DMS153 (cell line): ENCODE data around the gene ZBTB39.
"Not testable (repeated sequence)": the region's sequence is repeated elsewhere in the genome, so short reads cannot be mapped to it uniquely, and the experiment has no call there.

Experiments
- DNase-seq: peaks from one replicate; lab custom pipeline; 2025; lab: John Stamatoyannopoulos, UW

Gene ZBTB39

DNA sequence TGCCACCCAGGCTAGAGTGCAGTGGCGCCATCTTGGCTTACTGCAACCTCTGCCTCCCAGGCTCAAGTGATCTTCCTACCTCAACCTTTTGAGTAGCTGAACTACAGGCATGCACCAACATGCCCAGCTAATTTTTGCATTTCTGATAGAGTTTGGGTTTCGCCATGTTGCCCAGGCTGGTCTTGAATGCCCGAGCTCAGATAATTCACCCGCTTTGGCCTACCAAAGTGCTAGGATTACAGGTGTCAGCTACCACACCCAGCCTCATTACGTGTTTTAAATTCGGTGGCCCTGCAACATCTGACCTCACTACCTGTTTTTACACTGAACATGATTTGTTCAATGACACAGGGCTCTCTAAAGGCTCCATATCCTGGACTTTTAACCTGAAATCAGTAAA, 26.1 kb downstream of the ZBTB39 start:
- no peak for DNase-seq

DNA sequence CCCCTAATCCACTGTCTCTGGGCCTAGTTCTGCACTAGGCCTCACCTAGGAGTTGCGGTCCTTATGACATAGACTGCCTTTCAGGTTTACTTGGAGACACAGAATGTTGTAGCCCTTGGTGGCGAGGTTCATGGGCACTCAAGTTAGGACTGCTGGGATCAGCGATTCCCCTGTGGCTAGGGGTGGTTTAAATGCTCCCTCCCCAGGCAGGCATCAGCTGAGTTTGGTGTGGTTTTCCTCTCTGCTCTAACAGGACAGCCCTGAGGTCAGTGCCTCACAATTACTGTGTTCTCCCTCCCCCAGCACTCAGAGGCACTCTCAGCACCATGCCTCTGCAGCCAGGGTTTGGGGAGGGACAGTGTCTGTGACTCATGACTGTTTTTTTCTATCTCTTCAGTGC, 26.7 kb downstream of the ZBTB39 start:
- no peak for DNase-seq

DNA sequence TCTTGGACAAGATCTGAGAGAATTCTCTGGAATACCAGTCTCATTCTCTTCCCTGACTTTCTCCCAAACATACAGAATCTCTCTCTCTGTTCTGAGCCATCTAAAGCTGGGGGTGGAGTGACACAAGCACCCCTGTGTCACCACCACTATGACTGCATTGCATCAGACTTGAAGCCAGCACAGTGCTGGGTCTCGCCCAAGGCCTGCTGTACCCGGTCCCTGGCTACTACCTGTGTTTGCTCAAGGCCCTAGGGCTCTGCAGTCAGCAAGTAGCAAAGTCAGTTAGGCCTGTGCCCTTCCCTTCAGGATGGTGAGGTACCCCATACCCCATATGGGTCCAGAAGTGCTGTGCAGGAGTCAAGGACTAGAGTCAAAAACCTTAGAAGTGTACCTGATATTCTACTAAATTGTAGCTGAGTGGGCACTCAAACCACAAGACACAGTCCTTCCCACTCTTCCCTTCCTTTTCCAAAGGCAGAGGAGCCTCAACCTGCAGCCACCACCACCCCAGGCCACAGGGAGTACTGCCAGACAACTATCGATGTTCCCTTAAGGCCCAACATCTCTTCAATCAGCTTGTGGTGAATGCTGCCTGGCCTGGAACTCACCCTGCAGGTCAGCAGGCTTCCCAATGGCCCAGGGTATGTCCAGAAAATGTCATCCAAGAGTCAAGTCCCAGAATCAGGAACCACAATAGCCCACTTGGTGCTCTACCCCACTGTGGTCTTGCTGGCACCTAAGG, 27.8 kb downstream of the ZBTB39 start:
- DNase-seq = no peak

DNA sequence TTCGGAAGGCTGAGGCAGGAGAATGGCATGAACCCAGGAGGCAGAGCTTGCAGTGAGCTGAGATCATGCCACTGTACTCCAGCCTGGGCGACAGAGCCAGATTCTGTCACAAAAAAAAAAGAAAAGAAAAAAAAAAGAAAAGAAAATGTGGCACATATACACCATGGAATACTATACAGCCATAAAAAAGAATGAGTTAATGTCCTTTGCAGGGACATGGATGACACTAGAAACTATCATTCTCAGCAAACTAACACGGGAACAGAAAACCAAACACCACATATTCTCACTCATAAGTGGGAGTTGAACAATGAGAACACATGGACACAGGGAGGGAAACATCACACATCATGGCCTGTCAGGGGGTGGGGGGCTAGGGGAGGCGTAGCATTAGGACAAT, 29.0 kb downstream of the ZBTB39 start:
- not testable (repeated sequence) for DNase-seq

DNA sequence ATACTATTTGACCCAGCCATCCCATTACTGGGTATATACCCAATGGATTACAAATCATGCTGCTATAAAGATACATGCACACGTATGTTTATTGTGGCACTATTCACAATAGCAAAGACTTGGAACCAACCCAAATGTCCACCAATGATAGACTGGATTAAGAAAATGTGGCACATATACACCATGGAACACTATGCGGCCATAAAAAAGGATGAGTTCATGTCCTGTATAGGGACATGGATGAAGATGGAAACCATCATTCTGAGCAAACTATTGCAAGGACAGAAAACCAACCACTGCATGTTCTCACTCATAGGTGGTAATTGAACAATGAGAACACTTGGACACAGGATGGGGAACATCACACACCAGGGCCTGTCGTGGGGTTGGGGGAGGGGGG, 32.1 kb downstream of the ZBTB39 start:
- not testable (repeated sequence) for DNase-seq

DNA sequence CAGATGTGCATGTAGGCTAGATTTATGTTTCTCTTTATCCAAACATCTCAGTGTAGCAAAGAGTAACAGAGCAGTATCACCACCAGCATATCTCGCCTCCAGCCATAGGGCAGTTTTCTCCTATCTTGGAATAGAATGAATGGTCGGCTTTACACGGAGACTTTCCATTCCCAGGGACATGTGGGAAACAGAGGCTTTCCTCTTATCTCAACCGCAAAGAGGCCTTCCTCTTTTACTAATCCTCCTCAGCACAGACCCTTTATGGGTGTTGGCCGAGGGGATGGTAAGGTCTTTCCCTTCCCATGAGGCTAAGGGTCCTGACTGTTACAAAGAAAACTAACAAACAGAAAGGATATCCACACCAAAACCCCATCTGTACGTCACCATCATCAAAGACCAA, 37.4 kb downstream of the ZBTB39 start:
- DNase-seq = not testable (repeated sequence)

DNA sequence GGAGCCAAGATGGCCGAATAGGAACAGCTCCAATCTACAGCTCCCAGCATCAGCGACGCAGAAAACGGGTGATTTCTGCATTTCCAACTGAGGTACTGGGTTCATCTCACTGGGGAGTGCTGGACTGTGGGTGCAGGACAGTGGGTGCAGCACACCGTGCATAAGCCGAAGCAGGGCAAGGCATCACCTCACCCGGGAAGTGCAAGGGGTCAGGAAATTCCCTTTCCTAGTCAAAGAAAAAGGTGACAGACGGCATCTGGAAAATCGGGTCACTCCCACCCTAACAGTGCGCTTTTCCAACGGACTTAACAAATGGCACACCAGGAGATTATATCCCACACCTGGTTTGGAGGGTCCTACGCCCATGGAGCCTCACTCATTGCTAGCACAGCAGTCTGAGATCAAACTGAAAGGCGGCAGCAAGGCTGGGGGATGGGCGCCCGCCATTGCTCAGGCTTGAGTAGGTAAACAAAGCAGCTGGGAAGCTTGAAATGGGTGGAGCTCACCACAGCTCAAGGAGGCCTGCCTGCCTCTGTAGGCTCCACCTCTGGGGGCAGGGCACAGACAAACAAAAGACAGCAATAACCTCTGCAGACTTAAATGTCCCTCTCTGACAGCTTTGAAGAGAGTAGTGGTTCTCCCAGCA, 40.2 kb downstream of the ZBTB39 start:
- DNase-seq = not testable (repeated sequence)

DNA sequence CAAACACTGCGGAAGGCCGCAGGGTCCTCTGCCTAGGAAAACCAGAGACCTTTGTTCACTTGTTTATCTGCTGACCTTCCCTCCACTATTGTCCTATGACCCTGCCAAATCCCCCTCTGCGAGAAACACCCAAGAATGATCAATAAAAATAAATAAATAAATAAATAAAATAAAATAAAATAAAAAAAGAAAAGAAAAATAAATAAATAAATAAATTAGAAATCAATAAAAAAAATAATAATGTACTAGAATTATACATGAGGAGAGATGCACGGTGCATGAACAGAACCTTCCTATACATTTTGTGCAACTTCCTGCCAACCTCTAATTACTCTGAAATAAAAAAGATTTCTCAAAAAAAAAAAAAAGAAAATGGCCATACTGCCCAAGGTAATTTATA, 41.2 kb downstream of the ZBTB39 start:
- DNase-seq = not testable (repeated sequence)

DNA sequence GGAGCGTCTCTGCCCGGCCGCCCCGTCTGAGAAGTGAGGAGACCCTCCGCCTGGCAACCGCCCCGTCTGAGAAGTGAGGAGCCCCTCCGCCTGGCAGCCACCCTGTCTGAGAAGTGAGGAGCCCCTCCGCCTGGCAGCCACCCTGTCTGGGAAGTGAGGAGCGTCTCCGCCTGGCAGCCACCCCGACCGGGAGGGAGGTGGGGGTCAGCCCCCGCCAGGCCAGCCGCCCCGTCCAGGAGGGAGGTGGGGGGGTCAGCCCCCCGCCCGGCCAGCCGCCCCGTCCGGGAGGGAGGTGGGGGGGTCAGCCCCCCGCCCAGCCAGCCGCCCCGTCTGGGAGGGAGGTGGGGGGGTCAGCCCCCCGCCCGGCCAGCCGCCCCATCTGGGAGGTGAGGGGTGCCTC, 42.8 kb downstream of the ZBTB39 start:
- DNase-seq = not testable (repeated sequence)

DNA sequence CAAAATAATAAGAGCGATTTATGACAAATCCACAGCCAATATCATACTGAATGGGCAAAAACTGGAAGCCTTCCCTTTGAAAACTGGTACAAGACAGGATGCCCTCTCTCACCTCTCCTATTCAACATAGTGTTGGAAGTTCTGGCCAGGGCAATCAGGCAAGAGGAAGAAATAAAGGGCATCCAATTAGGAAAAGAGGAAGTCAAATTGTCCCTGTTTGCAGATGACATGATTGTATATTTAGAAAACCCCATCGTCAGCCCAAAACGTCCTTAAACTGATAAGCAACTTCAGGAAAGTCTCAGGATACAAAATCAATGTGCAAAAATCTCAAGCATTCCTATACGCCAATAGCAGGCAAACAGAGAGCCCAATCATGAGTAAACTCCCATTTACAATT, 44.1 kb downstream of the ZBTB39 start:
- DNase-seq = not testable (repeated sequence)

DNA sequence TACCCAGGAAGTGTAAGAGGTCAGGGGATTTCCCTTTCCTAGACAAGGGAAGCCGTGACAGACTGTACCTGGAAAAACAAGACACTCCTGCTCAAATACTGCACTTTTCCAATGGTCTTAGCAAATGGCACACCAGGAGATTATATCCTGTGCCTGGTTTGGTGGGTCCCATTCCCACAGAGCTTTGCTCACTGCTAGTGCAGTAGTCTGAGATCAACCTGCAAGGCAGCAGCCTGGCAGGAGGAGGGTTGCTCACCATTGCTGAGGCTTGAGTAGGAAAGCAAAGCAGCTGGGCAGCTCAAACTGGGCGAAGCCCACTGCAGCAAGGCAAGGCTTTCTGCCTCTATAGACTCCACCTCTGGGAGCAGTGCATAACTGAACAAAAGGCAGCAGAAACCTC, 47.9 kb downstream of the ZBTB39 start:
- no peak for DNase-seq

DNA sequence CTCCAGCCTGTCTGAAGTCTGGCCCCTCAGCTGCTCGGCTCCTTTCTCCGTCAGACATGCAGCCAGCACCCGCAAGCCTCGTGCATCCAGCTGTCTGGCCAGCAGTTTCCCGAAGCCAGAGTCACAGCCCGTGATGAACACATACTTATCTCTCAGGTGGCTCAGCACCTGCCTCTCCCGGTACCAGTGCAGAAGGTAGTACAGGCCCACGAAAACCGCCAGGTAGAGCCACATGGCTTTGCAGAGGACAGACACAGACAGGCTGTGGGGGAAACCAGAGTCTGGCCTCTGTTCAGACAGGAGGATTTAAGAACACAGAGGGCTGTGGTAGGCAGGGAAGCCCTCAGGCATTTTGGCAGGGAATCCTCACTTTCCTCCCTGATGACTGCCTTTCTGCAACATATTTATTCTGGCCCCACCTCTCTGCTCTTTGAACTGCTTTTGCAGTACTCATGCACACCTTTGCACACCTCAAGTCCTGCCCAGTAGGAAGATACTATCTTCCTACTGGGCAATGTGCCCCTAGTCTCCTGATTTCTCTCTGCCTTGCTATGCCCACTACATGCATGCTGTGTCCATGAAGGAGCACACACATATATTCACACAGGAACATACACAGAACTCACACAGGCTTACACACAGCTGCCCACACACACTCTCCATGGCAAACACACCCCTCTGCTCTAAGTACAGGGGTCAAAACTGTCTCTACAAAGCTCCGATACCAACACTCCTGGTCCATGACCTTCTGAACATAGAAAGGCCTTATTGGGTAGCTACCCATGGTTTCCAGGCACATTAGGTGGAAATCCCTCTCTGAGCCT, 48.9 kb downstream of the ZBTB39 start, which contains the start of gene RDH16:
Gene RDH16, minus strand, starts transcription at position 380 of the 824 bp plus-strand sequence. Its CDS starts 146 bp downstream, at position 234.
- no peak for DNase-seq

DNA sequence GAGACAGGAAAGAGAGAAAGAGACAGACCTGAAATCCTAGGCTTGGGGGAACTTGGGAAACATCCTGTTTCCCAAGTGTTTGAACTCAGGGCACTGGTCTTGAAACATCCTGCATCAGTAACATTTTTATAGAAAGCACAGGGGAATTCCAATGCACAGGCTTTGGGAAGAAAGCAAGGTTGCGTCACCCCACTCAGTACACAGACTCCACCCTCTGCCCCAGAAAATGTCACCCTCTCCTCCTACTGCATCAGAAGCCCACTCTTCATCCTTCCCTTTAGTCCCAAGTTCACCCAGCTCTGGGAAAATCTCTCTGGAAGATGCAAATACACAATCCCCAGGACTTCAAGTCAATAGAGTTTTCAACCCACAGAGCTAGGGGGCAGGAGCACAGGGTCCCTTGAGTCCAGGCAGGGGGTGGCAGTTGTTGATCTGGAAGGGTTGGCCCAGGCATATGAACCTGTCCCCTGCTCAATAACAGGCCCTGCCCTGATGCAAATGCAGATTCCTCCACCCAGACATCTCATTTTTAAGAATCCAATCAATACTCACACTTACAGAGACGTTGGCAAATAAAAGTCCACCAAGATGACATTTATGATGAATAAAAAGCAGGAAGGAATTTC, 50.6 kb downstream of the ZBTB39 start:
- DNase-seq = no peak

DNA sequence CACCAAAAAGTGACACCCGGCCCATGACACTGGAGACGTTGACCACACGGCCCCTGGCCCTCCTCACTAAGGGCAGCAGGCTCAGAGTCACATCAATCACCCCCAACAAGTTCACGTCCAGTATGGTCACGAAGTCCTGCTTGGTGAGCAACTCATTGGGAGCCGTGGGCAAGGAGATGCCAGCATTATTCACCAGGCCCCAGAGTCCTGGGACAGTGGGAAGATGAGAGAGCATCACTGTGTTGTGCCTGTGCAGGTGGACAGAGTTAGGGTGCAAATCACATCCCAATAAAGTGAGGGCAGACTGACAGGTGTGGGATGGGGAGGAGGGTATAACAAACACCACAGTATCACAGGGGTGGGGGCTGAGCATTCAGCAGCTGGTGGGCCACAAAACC, 51.4 kb downstream of the ZBTB39 start:
- no peak for DNase-seq

DNA sequence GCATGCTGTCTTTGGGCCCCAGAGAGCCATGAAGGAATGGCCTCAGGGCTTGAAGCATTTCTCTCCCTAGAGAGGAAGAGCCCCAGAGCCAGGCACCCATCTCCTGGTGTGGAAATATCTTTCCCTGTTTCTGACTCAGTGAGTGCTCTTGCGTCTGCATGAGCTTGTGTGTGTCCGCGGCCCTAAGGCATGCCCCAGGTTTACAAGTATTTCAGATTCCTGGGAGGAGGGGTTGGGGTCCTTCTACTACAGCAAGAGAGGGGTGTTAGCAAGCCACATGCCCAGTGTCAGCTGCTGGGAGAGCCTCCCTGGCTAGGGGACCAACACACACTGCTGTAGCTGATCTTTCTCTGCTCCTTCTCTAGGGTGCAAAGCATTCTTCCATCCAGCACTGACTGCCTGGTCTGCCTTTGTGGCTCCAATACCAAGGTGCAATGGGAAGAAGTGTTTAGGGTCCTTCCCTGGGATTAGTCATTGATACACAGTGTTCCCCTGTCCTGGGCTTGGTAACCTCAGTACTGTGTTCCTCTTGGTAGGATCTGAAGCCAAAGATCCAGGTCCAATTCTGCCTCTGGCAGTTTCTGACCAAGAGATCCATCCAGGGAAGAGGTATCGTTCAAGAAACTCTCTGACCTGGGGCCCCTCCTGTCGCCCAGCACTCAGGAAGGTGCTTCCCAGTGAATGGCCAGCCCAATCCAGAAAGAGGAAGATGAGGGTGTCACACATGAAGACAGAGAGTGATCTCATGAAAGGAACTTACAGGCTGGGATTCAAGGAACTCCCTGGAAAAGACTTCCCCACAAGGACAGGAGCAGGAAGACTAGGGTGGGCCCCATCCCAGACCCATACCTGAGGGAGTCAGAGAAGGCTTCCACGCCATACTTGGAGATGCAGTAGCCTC, 52.0 kb downstream of the ZBTB39 start:
- DNase-seq = no peak

DNA sequence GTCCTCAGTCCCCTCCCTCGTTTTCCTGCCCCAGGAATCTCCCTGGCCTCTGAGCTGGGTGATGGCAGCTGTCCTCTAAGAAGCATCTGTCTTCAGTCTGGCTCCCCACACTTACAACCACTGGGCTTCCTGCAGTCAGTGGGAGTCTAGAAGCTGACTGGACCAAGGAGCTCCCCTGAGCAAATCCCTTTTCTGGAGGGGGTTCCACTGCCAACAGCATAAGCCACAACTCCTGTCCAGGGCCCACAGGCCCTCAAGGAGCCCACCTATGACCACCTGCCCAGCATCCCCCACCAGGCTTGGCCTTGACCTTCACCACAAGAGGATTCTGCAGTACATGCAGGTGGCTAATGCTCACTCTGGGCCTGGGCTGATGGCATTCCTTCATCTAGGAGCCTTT, 53.0 kb downstream of the ZBTB39 start:
- no peak for DNase-seq

DNA sequence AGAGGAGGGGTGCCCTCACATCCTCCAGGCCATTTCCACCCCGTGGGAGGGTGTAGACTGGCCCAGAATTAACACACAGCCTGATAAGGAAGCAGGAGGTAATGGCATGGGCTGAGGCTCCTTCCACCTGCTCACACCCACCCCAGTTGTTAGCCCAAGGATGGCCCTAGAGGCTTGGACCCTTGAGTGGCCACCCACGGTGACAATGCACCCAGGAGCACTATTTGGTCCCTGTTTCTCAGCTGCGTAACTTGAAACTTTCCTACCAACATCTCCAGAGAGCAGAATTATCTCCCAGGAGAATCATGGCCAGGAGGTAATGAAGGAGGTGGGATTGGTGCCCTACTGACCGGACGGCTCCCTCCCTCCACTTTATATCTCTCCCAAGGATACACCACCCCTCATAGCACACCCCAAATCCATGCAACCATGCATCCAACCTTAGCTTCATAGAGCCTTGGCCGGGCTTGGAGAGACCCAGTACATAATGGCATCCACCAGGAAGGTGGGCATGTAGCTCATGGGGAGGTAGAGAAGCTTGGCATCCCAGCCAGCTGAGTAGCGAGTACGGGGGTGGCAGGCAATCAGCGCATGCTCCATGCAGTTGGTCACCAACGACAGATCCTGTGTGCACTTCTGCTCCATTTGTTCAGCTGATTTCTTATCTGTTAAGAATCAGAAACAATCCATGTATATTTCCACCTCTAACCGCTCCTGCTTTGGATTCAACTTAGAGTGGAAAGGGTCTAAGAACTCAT, 54.6 kb downstream of the ZBTB39 start:
- no peak for DNase-seq

DNA sequence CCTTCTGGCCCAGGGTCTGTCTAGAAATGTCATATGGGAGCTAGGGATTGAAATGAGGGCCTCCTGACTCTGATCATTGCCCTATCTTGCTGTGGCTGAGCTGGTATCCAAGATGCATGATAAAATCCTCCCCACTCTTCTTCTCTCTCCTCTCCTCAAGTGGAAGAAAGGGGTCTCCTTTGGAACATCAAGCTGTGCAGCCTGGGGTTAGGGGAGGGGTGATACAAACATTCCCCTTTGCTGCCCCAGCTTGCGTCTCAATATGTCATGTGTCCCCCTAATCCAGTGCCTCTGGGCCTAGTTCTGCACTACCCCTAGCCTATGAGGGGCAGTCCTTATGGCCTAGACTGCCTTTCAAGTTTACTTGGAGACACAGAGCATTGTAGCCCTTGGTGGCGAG, 57.5 kb downstream of the ZBTB39 start:
- no peak for DNase-seq
